Measurements from ENCODE around the gene SLC28A2.

GRCh38 chr15:45231864-45232562 is 20.0 kb upstream of the SLC28A2 start:
- TF ChIP-seq TARDBP (IDR thresholded peaks at IDR 0.05) (no peak), FOXA1 (IDR thresholded peaks at IDR 0.05) (no peak), HDGF (IDR thresholded peaks at IDR 0.05; ENCODE audit: borderline replicate concordance) (no peak)
